Measurements from ENCODE around the gene KIZ. TPM values are rescaled to one million over a fixed set of nuclear protein-coding genes. Genes with fewer than 3 reads are reported as not detected.

The KIZ gene
- total RNA-seq, 1 experiment from 2014 or later: 17.6 TPM

DNA sequence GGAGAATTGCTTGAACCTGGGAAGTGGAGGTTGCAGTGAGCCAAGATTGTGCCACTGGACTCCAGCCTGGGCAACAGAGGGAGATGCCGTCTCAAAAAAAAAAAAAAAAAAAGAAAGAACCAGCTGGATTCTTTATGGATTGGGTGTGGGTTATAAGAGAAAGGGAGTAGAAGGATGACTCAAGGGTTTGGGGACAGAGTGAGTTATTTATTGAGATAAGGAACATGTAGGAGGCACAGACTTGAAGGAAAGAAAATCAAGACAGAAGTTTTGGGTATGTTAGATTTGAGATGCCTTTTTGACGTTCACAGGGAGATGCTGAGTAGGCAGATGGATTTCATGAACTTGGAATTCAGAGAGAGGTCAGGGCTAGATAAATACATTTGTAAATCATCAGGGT, 47.6 kb downstream of the KIZ start:
- Histone ChIP-seq H3K36me3 (ENCODE audit: control insufficient read depth in 1 of 2, insufficient read depth in 2 of 2, low read length in 2 of 2) (no peaks in the 10 kb centered on the region), H3K9ac (ENCODE audit: low read length) (no peak overlapping the region), H3K9me3 (ENCODE audit: control insufficient read depth in 1 of 2, insufficient read depth in 1 of 2, low read depth in 1 of 2, low read length in 2 of 2) (peaks cover 0 to 10% of the 10 kb centered on the region in 2 experiments; a peak in 2 of 4 replicates), H3K4me1 (ENCODE audit: control insufficient read depth in 1 of 2, insufficient read depth in 2 of 2, low read length in 2 of 2) (no peaks in the 10 kb centered on the region), H3K9me2 (ENCODE audit: insufficient read depth) (no peaks in the 10 kb centered on the region), H3K4me2 (ENCODE audit: low read length) (no peak overlapping the region), H2AFZ (ENCODE audit: low read depth, low read length, poor library complexity, severe bottlenecking) (no peak overlapping the region), H3K27me3 (ENCODE audit: insufficient read depth, low read length) (no peaks in the 10 kb centered on the region), H3K27ac (ENCODE audit: low read depth, low read length) (no peak overlapping the region), H4K20me1 (ENCODE audit: insufficient read depth) (no peaks in the 10 kb centered on the region), H3K4me3 (replicated peaks in 1 of 2; ENCODE audit: low read depth in 1 of 2, low read length in 2 of 2) (no peak overlapping the region), H3K79me2 (ENCODE audit: insufficient read depth, low read length) (no peaks in the 10 kb centered on the region)
- ChIA-PET POLR2A (no interaction called here), CTCF (no interaction called here), RAD21 (ENCODE audit: low non-redundant PET in 1 of 2, low total read pairs in 2 of 2, uncharacterized antibody in 2 of 2, unreplicated experiment in 2 of 2) (interaction anchor here in 1 of 2 experiments (0.5 kb wide), 1 partner anchor 333 kb away, joined by 3 read pairs; no protein-coding TSS in a partner anchor)
- ATAC-seq: no peak
- BruUV-seq (replicated peaks): no TSS peak
- TF ChIP-seq EZH2phosphoT487 (IDR thresholded peaks at IDR 0.05; ENCODE audit: borderline replicate concordance) (no peak), FOSL1 (IDR thresholded peaks at IDR 0.05; ENCODE audit: low read depth) (no peak), YY1 (IDR thresholded peaks at IDR 0.05; ENCODE audit: extremely low read depth, insufficient replicate concordance, low read depth, low read length) (no peak), EGR1 (IDR thresholded peaks at IDR 0.05; ENCODE audit: low read depth) (no peak), SP1 (IDR thresholded peaks at IDR 0.05; ENCODE audit: low read depth) (no peak), POLR2AphosphoS5 (IDR thresholded peaks at IDR 0.05; ENCODE audit: low read depth, low read length) (no peak), SRF (IDR thresholded peaks at IDR 0.05; ENCODE audit: low read depth) (no peak), POLR2A (IDR thresholded peaks at IDR 0.05; ENCODE audit: borderline replicate concordance, extremely low read depth, insufficient read depth, insufficient read length) (no peak), JUND (IDR thresholded peaks at IDR 0.05) (no peak), CBX3 (IDR thresholded peaks at IDR 0.05; ENCODE audit: low read depth) (no peak), ZNF274 (IDR thresholded peaks at IDR 0.05; ENCODE audit: low read depth, low read length) (no peak)
- TF ChIP-seq, protein P1, sequence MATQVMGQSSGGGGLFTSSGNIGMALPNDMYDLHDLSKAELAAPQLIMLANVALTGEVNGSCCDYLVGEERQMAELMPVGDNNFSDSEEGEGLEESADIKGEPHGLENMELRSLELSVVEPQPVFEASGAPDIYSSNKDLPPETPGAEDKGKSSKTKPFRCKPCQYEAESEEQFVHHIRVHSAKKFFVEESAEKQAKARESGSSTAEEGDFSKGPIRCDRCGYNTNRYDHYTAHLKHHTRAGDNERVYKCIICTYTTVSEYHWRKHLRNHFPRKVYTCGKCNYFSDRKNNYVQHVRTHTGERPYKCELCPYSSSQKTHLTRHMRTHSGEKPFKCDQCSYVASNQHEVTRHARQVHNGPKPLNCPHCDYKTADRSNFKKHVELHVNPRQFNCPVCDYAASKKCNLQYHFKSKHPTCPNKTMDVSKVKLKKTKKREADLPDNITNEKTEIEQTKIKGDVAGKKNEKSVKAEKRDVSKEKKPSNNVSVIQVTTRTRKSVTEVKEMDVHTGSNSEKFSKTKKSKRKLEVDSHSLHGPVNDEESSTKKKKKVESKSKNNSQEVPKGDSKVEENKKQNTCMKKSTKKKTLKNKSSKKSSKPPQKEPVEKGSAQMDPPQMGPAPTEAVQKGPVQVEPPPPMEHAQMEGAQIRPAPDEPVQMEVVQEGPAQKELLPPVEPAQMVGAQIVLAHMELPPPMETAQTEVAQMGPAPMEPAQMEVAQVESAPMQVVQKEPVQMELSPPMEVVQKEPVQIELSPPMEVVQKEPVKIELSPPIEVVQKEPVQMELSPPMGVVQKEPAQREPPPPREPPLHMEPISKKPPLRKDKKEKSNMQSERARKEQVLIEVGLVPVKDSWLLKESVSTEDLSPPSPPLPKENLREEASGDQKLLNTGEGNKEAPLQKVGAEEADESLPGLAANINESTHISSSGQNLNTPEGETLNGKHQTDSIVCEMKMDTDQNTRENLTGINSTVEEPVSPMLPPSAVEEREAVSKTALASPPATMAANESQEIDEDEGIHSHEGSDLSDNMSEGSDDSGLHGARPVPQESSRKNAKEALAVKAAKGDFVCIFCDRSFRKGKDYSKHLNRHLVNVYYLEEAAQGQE (IDR thresholded peaks at IDR 0.05; ENCODE audit: low read depth): no peak
- TF ChIP-seq, protein P2, sequence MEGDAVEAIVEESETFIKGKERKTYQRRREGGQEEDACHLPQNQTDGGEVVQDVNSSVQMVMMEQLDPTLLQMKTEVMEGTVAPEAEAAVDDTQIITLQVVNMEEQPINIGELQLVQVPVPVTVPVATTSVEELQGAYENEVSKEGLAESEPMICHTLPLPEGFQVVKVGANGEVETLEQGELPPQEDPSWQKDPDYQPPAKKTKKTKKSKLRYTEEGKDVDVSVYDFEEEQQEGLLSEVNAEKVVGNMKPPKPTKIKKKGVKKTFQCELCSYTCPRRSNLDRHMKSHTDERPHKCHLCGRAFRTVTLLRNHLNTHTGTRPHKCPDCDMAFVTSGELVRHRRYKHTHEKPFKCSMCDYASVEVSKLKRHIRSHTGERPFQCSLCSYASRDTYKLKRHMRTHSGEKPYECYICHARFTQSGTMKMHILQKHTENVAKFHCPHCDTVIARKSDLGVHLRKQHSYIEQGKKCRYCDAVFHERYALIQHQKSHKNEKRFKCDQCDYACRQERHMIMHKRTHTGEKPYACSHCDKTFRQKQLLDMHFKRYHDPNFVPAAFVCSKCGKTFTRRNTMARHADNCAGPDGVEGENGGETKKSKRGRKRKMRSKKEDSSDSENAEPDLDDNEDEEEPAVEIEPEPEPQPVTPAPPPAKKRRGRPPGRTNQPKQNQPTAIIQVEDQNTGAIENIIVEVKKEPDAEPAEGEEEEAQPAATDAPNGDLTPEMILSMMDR (IDR thresholded peaks at IDR 0.05 in 2 of 3, conservative IDR thresholded peaks at IDR 0.05 in 1 of 3; ENCODE audit: borderline replicate concordance in 1 of 3, insufficient read depth in 1 of 3, low read depth in 2 of 3, low read length in 2 of 3): no peak
- TF ChIP-seq, protein P3, sequence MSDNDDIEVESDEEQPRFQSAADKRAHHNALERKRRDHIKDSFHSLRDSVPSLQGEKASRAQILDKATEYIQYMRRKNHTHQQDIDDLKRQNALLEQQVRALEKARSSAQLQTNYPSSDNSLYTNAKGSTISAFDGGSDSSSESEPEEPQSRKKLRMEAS (IDR thresholded peaks at IDR 0.05): no peak
- TF ChIP-seq, protein P4, sequence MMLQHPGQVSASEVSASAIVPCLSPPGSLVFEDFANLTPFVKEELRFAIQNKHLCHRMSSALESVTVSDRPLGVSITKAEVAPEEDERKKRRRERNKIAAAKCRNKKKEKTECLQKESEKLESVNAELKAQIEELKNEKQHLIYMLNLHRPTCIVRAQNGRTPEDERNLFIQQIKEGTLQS (IDR thresholded peaks at IDR 0.05): no peak
- DNase-seq (ENCODE audit: low read depth, low spot score): no peak
- intact Hi-C loops (cut with micrococcal nuclease): no loop called here
